Hepatocyte (in vitro differentiated cells): ENCODE results near the gene S100A6.

ENCODE experiments used
- EZH2 ChIP-seq: fragments of 200-600 bp; sonication (generic); IDR thresholded peaks from 2 replicates; pipeline ENCODE4 v1.6.1; 2016; ENCODE audit warnings: antibody characterized with exemption, mild to moderate bottlenecking, borderline replicate concordance
- EZH2phosphoT487 ChIP-seq: fragments of 200-600 bp; sonication (generic); IDR thresholded peaks from one replicate; pipeline ENCODE4 v1.6.1; 2018; ENCODE audit warnings: antibody characterized with exemption, mild to moderate bottlenecking, low read depth, moderate library complexity; ENCODE audit not compliant: unreplicated experiment, severe bottlenecking
- TF ChIP-seq, protein P1 (sequence below): fragments of 200-600 bp; sonication (generic); IDR thresholded peaks from 2 replicates; pipeline ENCODE4 v1.5.1; 2016; ENCODE audit warnings: antibody characterized with exemption, mild to moderate bottlenecking; ENCODE audit not compliant: poor library complexity

DNA sequence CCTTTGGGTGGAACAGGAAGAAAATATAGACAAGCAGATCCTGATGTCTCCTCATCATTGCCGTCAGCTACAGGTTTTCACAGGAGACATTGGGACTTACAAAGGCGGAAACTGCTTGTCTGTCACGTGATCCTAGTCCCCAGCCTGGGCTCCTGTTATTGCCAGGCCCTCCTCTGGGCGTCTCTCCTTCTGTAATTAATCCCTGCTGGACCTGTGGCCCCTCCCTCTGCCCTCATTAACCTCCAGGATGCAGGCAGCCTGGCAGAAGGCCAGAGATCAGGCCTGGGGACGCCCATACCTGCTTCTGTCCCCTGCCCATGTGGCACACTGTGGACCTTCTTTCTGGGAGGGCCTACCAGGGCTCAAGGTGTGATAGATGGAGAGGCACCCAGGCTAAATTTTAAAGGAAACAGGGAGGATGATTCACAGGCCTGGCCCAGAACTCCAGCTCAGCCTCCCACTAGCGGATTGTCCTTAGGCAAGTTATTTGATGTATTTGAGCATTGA lies 2.6 kb upstream of the S100A6 start:
- no peak for TF ChIP-seq EZH2phosphoT487
- TF ChIP-seq, protein P1, sequence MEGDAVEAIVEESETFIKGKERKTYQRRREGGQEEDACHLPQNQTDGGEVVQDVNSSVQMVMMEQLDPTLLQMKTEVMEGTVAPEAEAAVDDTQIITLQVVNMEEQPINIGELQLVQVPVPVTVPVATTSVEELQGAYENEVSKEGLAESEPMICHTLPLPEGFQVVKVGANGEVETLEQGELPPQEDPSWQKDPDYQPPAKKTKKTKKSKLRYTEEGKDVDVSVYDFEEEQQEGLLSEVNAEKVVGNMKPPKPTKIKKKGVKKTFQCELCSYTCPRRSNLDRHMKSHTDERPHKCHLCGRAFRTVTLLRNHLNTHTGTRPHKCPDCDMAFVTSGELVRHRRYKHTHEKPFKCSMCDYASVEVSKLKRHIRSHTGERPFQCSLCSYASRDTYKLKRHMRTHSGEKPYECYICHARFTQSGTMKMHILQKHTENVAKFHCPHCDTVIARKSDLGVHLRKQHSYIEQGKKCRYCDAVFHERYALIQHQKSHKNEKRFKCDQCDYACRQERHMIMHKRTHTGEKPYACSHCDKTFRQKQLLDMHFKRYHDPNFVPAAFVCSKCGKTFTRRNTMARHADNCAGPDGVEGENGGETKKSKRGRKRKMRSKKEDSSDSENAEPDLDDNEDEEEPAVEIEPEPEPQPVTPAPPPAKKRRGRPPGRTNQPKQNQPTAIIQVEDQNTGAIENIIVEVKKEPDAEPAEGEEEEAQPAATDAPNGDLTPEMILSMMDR: no peak
- no peak for TF ChIP-seq EZH2
